Stimulated activated CD8-positive, alpha-beta memory T cell treated with anti-CD3 and anti-CD28 coated beads, Interleukin-15, amount 100 ng/mL, for 48 hours (primary cell): ENCODE measurements around the gene CMTM4.
A peak's percentile ranks its signal among the peaks of the same experiment; 100 is the strongest.

Source experiments
- DNase-seq, 2 donors: peaks; one replicate each; pipeline ENCODE4 v3.0.0-alpha.2; 2020; ENCODE audit warnings: low read depth in 2 of 2

Gene CMTM4

GRCh38 chr16:66696669-66697630, at the start of gene CMTM4:
Gene CMTM4, minus strand, starts transcription at chr16:66696743. Its CDS starts 218 bp downstream, at chr16:66696525.
- peak; percentile 59 to 64 for DNase-seq

- DNase-seq, result no peak
These were observed 49.5 kb upstream of the CMTM4 start for GRCh38 chr16:66746048-66746447.

GRCh38 chr16:66741950-66742808, 45.6 kb upstream of the CMTM4 start:
- DNase-seq, result no peak

- no peak for DNase-seq
These were observed 44.8 kb upstream of the CMTM4 start for GRCh38 chr16:66741169-66741900.

DNA sequence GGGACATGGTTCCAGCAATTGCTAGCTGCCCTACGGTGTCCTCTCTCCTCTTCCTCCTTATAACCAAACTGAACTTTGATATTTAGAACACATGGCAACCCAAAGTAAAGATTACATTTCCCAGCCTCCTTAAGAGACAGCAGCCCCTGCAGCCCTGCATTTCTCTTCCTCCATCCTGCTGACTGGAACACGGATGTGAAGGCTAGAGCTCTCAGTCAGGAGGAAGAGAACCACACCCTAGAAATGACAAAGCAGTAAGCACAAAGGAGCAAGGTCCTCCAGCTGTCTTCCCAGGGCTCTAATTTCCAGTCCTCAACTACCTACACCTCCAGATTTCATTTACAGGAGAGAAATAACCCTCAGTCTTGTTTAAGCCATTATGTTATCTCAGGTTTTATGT, 44.0 kb upstream of the CMTM4 start:
- DNase-seq, result no peak

GRCh38 chr16:66740010-66740409, 43.5 kb upstream of the CMTM4 start:
- no peak for DNase-seq

DNA sequence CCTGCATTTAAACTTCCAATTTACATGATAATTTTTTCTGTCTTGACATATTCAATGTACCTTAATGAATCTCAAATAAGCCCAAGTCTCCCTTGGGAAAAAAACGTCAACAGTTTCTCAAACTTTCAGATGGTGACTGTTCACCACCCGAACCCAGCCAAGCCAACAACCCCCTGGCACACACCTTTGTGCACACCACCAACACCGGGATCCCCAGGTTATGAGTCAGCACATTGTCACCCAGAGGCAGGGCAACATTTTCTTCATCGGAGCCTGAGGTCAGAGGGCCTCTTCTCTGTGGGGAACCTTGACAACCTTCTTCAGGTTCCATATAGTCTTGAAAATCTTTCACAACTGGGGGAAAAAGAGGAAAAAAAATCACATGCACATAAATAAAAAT, 39.3 kb upstream of the CMTM4 start:
- DNase-seq, result no peak

DNA sequence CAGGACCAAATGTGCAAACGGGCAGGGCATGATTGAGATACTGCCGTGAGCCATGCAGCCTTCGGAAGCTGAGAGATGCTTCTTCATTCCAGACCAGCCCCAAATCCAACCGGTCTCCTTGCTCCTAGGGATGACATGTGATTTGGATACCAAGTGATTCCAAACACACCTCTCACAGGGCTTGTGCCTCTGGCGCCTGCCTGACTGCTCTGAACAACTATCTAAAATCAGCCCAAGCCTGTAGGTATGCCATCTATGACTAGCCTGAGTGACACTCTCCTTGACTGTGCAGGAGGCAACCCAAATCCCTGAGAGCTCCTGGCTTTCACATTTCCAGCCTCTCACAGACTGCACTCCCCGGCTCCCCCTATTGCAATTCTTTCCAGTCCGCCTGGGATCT, 34.6 kb upstream of the CMTM4 start:
- no peak for DNase-seq

GRCh38 chr16:66728804-66729203, 32.3 kb upstream of the CMTM4 start:
- DNase-seq, result no peak

- DNase-seq, result no peak
These were observed 31.7 kb upstream of the CMTM4 start for GRCh38 chr16:66728117-66728787.

GRCh38 chr16:66720766-66721165, 24.2 kb upstream of the CMTM4 start:
- no peak for DNase-seq

GRCh38 chr16:66719246-66719645, 22.7 kb upstream of the CMTM4 start:
- no peak for DNase-seq

- no peak for DNase-seq
These were observed 21.2 kb upstream of the CMTM4 start for GRCh38 chr16:66717776-66718175.

- no peak for DNase-seq
These were observed 20.7 kb upstream of the CMTM4 start for GRCh38 chr16:66717112-66717675.

DNA sequence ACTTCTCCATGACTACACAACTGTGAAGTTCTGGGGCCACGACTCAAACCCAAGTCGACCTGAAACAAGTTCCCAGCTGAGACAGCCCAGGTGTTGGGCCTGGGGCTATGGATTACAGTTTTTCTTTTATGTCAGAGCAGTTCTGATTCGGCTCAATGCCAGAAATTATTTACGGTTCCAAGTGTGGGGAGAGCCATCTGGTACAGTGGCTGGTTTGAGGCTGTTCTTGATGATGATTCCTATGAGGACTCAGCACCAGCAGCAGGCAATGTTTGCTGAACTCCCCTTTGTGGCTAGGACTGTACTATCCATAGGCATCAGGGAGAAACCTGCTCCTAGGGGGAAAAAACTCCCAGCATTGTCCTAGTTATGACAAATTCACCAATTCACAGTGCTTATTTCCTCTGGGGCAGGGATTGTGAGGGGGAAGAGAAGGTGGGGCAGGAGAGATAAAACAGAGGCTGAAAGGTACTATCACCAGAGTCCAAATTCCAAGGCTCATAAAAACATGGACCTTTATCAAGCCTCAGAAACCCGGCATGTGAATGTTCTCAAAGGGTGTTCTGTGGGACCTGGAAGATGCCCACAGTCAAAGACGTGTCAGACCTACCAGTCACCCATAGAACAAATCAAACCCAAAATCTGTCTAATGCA, 18.2 kb upstream of the CMTM4 start:
- DNase-seq, result no peak

DNA sequence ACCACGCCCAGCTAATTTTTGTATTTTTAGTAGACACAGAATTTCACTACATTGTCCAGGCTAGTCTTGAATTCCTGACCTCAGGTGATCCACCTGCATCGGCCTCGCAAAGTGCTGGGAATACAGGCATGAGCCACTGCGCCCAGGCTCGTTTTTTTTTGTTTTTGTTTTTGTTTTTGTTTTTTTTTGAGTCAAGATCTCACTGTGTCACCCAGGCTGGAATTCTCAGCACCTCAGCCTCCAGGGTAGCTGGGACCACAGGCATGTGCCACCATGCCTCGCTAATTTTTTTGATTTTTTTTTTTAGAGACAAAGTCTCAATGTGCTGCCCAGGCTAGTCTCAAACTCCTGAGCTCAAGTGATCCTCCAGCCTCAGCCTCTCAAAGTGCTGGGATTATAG, 17.5 kb upstream of the CMTM4 start:
- no peak for DNase-seq

GRCh38 chr16:66713076-66713475, 16.5 kb upstream of the CMTM4 start:
- no peak for DNase-seq

GRCh38 chr16:66712512-66712911, 16.0 kb upstream of the CMTM4 start:
- no peak for DNase-seq

- DNase-seq, result no peak
These were observed 15.0 kb upstream of the CMTM4 start for GRCh38 chr16:66711581-66711980.

- no peak for DNase-seq
These were observed 9.9 kb upstream of the CMTM4 start for GRCh38 chr16:66706506-66706880.
